Measurements from ENCODE around the gene C19orf25. TPM values are rescaled to one million over a fixed set of nuclear protein-coding genes. Genes with fewer than 3 reads are reported as not detected.
A peak's percentile ranks its signal among the peaks of the same experiment; 100 is the strongest.

The C19orf25 gene
- total and polyA plus RNA-seq, 9 of the 15 experiments (the other 6 are each of a cell fraction or from before 2014, with no cell fraction given) = 0.79 to 96.0 (median 36.1) TPM

DNA sequence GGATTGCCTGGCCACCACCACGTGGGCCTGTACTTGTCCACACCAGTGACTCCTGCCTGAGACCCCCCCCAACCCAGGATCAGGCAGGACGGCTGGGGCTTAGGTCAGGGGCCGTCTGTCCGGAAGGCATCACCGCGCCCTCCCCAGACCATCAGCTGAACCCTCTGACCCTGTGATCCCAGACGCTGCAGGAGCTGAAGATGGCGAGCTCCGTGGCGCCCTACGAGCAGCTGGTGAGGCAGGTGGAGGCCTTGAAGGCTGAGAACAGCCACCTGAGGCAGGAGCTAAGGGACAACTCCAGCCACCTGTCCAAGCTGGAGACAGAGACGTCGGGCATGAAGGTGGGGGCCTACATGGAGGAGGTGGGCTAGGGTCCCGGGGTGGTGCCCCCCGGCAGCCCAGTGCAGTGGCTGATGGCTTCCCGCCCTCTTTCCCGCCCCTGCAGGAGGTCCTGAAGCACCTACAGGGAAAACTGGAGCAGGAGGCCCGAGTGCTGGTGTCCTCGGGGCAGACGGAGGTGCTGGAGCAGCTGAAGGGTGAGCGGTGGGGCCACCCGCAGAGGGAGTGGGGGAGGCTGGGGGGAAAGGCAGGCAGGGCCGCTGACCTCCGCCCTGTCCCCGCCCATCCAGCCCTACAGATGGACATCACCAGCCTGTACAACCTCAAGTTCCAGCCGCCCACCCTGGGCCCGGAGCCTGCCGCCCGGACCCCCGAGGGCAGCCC, 26.1 kb downstream of the C19orf25 start (continued):
- TF ChIP-seq, protein P1, sequence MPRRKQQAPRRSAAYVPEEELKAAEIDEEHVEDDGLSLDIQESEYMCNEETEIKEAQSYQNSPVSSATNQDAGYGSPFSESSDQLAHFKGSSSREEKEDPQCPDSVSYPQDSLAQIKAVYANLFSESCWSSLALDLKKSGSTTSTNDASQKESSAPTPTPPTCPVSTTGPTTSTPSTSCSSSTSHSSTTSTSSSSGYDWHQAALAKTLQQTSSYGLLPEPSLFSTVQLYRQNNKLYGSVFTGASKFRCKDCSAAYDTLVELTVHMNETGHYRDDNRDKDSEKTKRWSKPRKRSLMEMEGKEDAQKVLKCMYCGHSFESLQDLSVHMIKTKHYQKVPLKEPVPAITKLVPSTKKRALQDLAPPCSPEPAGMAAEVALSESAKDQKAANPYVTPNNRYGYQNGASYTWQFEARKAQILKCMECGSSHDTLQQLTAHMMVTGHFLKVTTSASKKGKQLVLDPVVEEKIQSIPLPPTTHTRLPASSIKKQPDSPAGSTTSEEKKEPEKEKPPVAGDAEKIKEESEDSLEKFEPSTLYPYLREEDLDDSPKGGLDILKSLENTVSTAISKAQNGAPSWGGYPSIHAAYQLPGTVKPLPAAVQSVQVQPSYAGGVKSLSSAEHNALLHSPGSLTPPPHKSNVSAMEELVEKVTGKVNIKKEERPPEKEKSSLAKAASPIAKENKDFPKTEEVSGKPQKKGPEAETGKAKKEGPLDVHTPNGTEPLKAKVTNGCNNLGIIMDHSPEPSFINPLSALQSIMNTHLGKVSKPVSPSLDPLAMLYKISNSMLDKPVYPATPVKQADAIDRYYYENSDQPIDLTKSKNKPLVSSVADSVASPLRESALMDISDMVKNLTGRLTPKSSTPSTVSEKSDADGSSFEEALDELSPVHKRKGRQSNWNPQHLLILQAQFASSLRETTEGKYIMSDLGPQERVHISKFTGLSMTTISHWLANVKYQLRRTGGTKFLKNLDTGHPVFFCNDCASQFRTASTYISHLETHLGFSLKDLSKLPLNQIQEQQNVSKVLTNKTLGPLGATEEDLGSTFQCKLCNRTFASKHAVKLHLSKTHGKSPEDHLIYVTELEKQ (CRISPR knock-in tag; IDR thresholded peaks at IDR 0.05) = no peak
- TF ChIP-seq GABPA (tag; conservative IDR thresholded peaks at IDR 0.05; ENCODE audit: low read depth) = no peak
- no peak for TF ChIP-seq TEAD4 (IDR thresholded peaks at IDR 0.05; ENCODE audit: low read length)
- 0 out of 2 replicates have a peak, but pooled peaks have one; percentile 11 for TF ChIP-seq TEAD4 (CRISPR knock-in tag; IDR thresholded peaks at IDR 0.05; ENCODE audit: borderline replicate concordance)
- TF ChIP-seq, protein P2, sequence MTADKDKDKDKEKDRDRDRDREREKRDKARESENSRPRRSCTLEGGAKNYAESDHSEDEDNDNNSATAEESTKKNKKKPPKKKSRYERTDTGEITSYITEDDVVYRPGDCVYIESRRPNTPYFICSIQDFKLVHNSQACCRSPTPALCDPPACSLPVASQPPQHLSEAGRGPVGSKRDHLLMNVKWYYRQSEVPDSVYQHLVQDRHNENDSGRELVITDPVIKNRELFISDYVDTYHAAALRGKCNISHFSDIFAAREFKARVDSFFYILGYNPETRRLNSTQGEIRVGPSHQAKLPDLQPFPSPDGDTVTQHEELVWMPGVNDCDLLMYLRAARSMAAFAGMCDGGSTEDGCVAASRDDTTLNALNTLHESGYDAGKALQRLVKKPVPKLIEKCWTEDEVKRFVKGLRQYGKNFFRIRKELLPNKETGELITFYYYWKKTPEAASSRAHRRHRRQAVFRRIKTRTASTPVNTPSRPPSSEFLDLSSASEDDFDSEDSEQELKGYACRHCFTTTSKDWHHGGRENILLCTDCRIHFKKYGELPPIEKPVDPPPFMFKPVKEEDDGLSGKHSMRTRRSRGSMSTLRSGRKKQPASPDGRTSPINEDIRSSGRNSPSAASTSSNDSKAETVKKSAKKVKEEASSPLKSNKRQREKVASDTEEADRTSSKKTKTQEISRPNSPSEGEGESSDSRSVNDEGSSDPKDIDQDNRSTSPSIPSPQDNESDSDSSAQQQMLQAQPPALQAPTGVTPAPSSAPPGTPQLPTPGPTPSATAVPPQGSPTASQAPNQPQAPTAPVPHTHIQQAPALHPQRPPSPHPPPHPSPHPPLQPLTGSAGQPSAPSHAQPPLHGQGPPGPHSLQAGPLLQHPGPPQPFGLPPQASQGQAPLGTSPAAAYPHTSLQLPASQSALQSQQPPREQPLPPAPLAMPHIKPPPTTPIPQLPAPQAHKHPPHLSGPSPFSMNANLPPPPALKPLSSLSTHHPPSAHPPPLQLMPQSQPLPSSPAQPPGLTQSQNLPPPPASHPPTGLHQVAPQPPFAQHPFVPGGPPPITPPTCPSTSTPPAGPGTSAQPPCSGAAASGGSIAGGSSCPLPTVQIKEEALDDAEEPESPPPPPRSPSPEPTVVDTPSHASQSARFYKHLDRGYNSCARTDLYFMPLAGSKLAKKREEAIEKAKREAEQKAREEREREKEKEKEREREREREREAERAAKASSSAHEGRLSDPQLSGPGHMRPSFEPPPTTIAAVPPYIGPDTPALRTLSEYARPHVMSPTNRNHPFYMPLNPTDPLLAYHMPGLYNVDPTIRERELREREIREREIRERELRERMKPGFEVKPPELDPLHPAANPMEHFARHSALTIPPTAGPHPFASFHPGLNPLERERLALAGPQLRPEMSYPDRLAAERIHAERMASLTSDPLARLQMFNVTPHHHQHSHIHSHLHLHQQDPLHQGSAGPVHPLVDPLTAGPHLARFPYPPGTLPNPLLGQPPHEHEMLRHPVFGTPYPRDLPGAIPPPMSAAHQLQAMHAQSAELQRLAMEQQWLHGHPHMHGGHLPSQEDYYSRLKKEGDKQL (CRISPR knock-in tag; IDR thresholded peaks at IDR 0.05; ENCODE audit: borderline replicate concordance) = no peak
- no peak for TF ChIP-seq GTF2A2 (tag; IDR thresholded peaks at IDR 0.05)

Measured in K562 (cell line).